ENCODE data around the gene FAM83D. TPM values are rescaled to one million over a fixed set of nuclear protein-coding genes. Genes with fewer than 3 reads are reported as not detected.

The FAM83D gene
- polyA plus RNA-seq, 1 donor from 2014 or later, result 0.48 TPM

DNA sequence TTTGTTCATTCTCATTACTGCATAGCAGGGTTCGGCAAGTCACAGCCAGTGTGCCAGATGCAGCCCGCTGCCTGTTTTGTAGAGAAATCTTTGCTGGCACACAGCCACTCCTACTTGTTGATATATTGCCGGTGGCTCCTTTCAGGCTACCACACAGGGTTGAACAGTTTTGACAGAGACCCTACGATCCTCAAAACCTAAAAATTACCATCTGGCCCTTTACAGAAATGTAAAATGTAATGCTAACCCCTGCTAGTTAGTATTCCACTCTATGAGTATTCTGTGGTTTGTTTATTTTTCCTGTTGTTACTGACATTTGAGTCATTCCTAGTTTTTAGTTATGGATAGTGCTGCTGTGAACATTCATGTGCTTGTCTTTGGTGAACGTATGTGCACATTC, 47.4 kb downstream of the FAM83D start:
- no peak overlapping the region for H3K4me3 ChIP-seq (ENCODE audit: low read length)
- H4K20me1 ChIP-seq (ENCODE audit: insufficient read depth), result no peaks in the 10 kb centered on the region
- no peak overlapping the region for H3K27ac ChIP-seq (ENCODE audit: low read length)
- H3K4me2 ChIP-seq (ENCODE audit: low read length), result no peak overlapping the region
- H2AFZ ChIP-seq (ENCODE audit: low read depth, low read length), result no peak overlapping the region
- H3K27me3 ChIP-seq (ENCODE audit: insufficient read depth, low read depth, low read length), result no peaks in the 10 kb centered on the region
- peaks cover 6% of the 10 kb centered on the region for H3K36me3 ChIP-seq (ENCODE audit: insufficient read depth, low read length)
- no peaks in the 10 kb centered on the region for H3F3A ChIP-seq (ENCODE audit: insufficient read depth, low read length, poor library complexity, severe bottlenecking)
- TF ChIP-seq EP300 (conservative IDR thresholded peaks at IDR 0.05; ENCODE audit: poor library complexity, severe bottlenecking) (no peak), REST (IDR thresholded peaks at IDR 0.05; ENCODE audit: borderline replicate concordance) (no peak), MXI1 (conservative IDR thresholded peaks at IDR 0.05; ENCODE audit: poor library complexity, severe bottlenecking) (no peak), RAD21 (conservative IDR thresholded peaks at IDR 0.05) (no peak), POLR2AphosphoS5 (IDR thresholded peaks at IDR 0.05) (no peak)
- no peaks in the 10 kb centered on the region for H3K79me2 ChIP-seq (replicated peaks; ENCODE audit: insufficient read depth, low read length)
- H3K9ac ChIP-seq (ENCODE audit: low read length), result no peak overlapping the region
- no peaks in the 10 kb centered on the region for H3K9me2 ChIP-seq (ENCODE audit: insufficient read depth, low read length)
- no peaks in the 10 kb centered on the region for H3K9me3 ChIP-seq (ENCODE audit: low read length)

DNA sequence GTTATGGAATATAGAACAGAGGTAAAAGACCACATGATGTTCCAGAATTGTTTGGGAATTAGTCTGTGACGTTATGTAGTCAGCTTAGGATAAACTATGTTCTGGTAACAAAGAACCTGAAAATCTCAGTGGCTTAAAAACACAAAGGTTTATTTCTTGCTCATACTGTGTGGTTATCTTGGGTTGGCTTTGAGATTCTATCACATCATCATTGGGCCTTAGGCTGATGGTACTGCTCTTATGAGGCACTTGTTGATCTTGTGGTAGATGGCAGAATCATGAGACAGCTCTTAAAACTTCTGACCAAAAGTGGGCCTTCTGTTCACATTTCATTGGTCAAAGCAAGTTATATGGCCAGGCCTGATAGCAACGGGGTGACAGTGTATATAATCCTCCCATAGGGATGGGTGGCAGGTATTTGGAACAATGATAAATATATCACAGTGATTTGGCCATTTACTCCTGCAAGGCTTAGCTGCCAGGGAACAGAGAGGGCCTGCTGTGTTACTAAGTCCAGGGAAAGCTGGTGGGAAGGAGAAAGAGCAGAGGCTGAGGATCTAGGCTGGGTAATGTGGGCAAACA, 49.4 kb downstream of the FAM83D start:
- Histone ChIP-seq H3K9me2 (ENCODE audit: insufficient read depth, low read length) (no peaks in the 10 kb centered on the region), H3K4me2 (ENCODE audit: low read length) (no peak overlapping the region), H2AFZ (ENCODE audit: low read depth, low read length) (no peak overlapping the region), H4K20me1 (ENCODE audit: insufficient read depth) (no peaks in the 10 kb centered on the region), H3K79me2 (replicated peaks; ENCODE audit: insufficient read depth, low read length) (no peaks in the 10 kb centered on the region), H3K36me3 (ENCODE audit: insufficient read depth, low read length) (peaks cover 6% of the 10 kb centered on the region), H3K27ac (ENCODE audit: low read length) (no peak overlapping the region), H3F3A (ENCODE audit: insufficient read depth, low read length, poor library complexity, severe bottlenecking) (no peaks in the 10 kb centered on the region), H3K9me3 (ENCODE audit: low read length) (no peaks in the 10 kb centered on the region), H3K9ac (ENCODE audit: low read length) (no peak overlapping the region), H3K27me3 (ENCODE audit: insufficient read depth, low read depth, low read length) (no peaks in the 10 kb centered on the region), H3K4me3 (ENCODE audit: low read length) (no peak overlapping the region)
- TF ChIP-seq MXI1 (conservative IDR thresholded peaks at IDR 0.05; ENCODE audit: poor library complexity, severe bottlenecking), result no peak
- TF ChIP-seq EZH2 (IDR thresholded peaks at IDR 0.05; ENCODE audit: borderline replicate concordance, insufficient read depth, low read length, poor library complexity, severe bottlenecking), result no peak
- no peak for TF ChIP-seq CTCF (IDR thresholded peaks at IDR 0.05; ENCODE audit: poor library complexity, severe bottlenecking)
- TF ChIP-seq TAF1 (IDR thresholded peaks at IDR 0.05; ENCODE audit: low read depth), result no peak
- TF ChIP-seq RAD21 (conservative IDR thresholded peaks at IDR 0.05), result no peak
- no peak for TF ChIP-seq SMC3 (conservative IDR thresholded peaks at IDR 0.05; ENCODE audit: poor library complexity)
- no peak for TF ChIP-seq POLR2AphosphoS5 (IDR thresholded peaks at IDR 0.05)
- TF ChIP-seq EP300 (conservative IDR thresholded peaks at IDR 0.05; ENCODE audit: poor library complexity, severe bottlenecking), result no peak
- TF ChIP-seq REST (IDR thresholded peaks at IDR 0.05; ENCODE audit: borderline replicate concordance), result no peak
